Measurements from ENCODE around the gene TMEM98. TPM values are rescaled to one million over a fixed set of nuclear protein-coding genes. Genes with fewer than 3 reads are reported as not detected.

The TMEM98 gene
- total and polyA plus RNA-seq, 9 of the 15 experiments (the other 6 are each of a cell fraction or from before 2014, with no cell fraction given), result 33.5 to 164 (median 84.7) TPM

GRCh38 chr17:32904891-32905290 is 23.1 kb upstream of the TMEM98 start:
- CTCF ChIA-PET (ENCODE audit: low intra/inter-chr PET ratio), result no interaction called here
- no peak for DNase-seq (ENCODE audit: extremely low read depth in 1 of 4, low spot score in 3 of 4)
- in situ Hi-C loops (cut with MboI), result loop anchor here (10.0 kb wide), 1 partner anchor 120 kb away; no protein-coding TSS in a partner anchor

GRCh38 chr17:32907583-32907982 is 20.4 kb upstream of the TMEM98 start:
- intact Hi-C loops (cut with micrococcal nuclease) (no loop called here), in situ Hi-C loops (cut with MboI) (loop anchor here (10.0 kb wide), 1 partner anchor 123 kb away; no protein-coding TSS in a partner anchor)
- POLR2A ChIA-PET, result interaction anchor here (0.5 kb wide), 1 partner anchor 645 kb away, joined by 3 read pairs; no protein-coding TSS in a partner anchor
- Histone ChIP-seq H3K4me1 (replicated peaks in 1 of 2; ENCODE audit: control insufficient read depth in 2 of 2, insufficient read depth in 2 of 2, low read length in 2 of 2) (peaks cover 9 to 46% of the 10 kb centered on the region in 2 experiments; a peak in 4 of 5 replicates), H3K79me2 (ENCODE audit: control insufficient read depth, insufficient read depth, low read length) (no peaks in the 10 kb centered on the region), H3K27ac (ENCODE audit: extremely low read depth, low read depth, low read length) (no peak overlapping the region), H3K9ac (ENCODE audit: insufficient read depth in 1 of 2, low read depth in 2 of 2, low read length in 2 of 2) (no peak overlapping the region), H3K9me3 (replicated peaks; ENCODE audit: control insufficient read depth, insufficient read depth, low read depth, low read length) (no peaks in the 10 kb centered on the region; the same call in 1 of the 2 replicates), H3K9me1 (ENCODE audit: control insufficient read depth, insufficient read depth, low read length) (no peaks in the 10 kb centered on the region), H2AFZ (ENCODE audit: low read depth, low read length) (no peak overlapping the region), H3K4me2 (ENCODE audit: insufficient read depth, low read length) (no peak overlapping the region), H3K4me3 (no peak overlapping the region), H4K20me1 (replicated peaks; ENCODE audit: control insufficient read depth, insufficient read depth, low read length) (no peaks in the 10 kb centered on the region), H3K36me3 (ENCODE audit: control insufficient read depth, insufficient read depth, low read length) (no peaks in the 10 kb centered on the region), H3K27me3 (ENCODE audit: control insufficient read depth in 2 of 2, insufficient read depth in 2 of 2, low read length in 2 of 2) (no peaks in the 10 kb centered on the region)
- DNase-seq (ENCODE audit: extremely low read depth in 1 of 4, low spot score in 3 of 4) (no peak), ATAC-seq (no peak), FAIRE-seq (no peak)
- CTCF ChIA-PET (ENCODE audit: low intra/inter-chr PET ratio), result no interaction called here
- WGBS (ENCODE audit: insufficient coverage, low coverage, missing lambda C conversion rate), result 65% methylated on average over 5 of the region's 6 CpGs
- no TSS peak for BruUV-seq (replicated peaks)
- TF ChIP-seq TBP (optimal IDR thresholded peaks at IDR 0.05; ENCODE audit: low read depth, low read length) (no peak), NFIC (IDR thresholded peaks at IDR 0.05) (peak; percentile 61)

More at GRCh38 chr17:32904891-32905290, 23.1 kb upstream of the TMEM98 start:
- no peak for TF ChIP-seq ZC3H8 (IDR thresholded peaks at IDR 0.05)
- no peak for TF ChIP-seq BCL6 (CRISPR knock-in tag; IDR thresholded peaks at IDR 0.05)
- no peak for TF ChIP-seq TRIM24 (IDR thresholded peaks at IDR 0.05)
- TF ChIP-seq ZFX (CRISPR knock-in tag; IDR thresholded peaks at IDR 0.05), result no peak
- POLR2A ChIA-PET, result interaction anchor here (0.7 to 0.8 kb wide), 2 partner anchors 19 to 418 kb away, joined by 3 read pairs; partner anchors contain the start of gene CDK5R1
- intact Hi-C loops (cut with micrococcal nuclease), result no loop called here
- peaks cover 0 to 20% of the 10 kb centered on the region in 2 experiments; a peak in 3 of 5 replicates for H3K4me1 ChIP-seq (replicated peaks in 1 of 2; ENCODE audit: control insufficient read depth in 2 of 2, insufficient read depth in 2 of 2, low read length in 2 of 2)
- H3K36me3 ChIP-seq (ENCODE audit: control insufficient read depth, insufficient read depth, low read length), result no peaks in the 10 kb centered on the region
- H3K27ac ChIP-seq (ENCODE audit: extremely low read depth, low read depth, low read length), result no peak overlapping the region
- WGBS (ENCODE audit: insufficient coverage, low coverage, missing lambda C conversion rate), result 74% methylated on average over 3 of the region's 3 CpGs
- no peak overlapping the region for H3K4me3 ChIP-seq
- no peaks in the 10 kb centered on the region for H3K79me2 ChIP-seq (ENCODE audit: control insufficient read depth, insufficient read depth, low read length)
- no peak overlapping the region for H3K4me2 ChIP-seq (ENCODE audit: insufficient read depth, low read length)
- no peaks in the 10 kb centered on the region for H3K9me1 ChIP-seq (ENCODE audit: control insufficient read depth, insufficient read depth, low read length)
- peak overlapping the region; percentile 45 for H2AFZ ChIP-seq (ENCODE audit: low read depth, low read length)
- no peak overlapping the region for H3K9ac ChIP-seq (ENCODE audit: insufficient read depth in 1 of 2, low read depth in 2 of 2, low read length in 2 of 2)
- no peaks in the 10 kb centered on the region for H4K20me1 ChIP-seq (replicated peaks; ENCODE audit: control insufficient read depth, insufficient read depth, low read length)
- BruUV-seq (replicated peaks), result no TSS peak
- no peak for ATAC-seq
- H3K9me3 ChIP-seq (replicated peaks; ENCODE audit: control insufficient read depth, insufficient read depth, low read depth, low read length), result no peaks in the 10 kb centered on the region
- FAIRE-seq, result no peak
- H3K27me3 ChIP-seq (ENCODE audit: control insufficient read depth in 2 of 2, insufficient read depth in 2 of 2, low read length in 2 of 2), result no peaks in the 10 kb centered on the region

Data from K562 (cell line).